Thyroid gland (tissue), 4 donors: Measurements from ENCODE around the gene CAMTA1. TPM values are rescaled to one million over a fixed set of nuclear protein-coding genes. Genes with fewer than 3 reads are reported as not detected.

Experiments
- DNase-seq, 2 donors: peaks; one replicate each; pipeline ENCODE4 v3.0.0-alpha.2; 2019
- H3K27ac ChIP-seq, 3 donors: fragments of 200-600 bp; sonication (generic); 1 replicate in 2 of 3; 2 replicates in 1 of 3; pipeline ENCODE4 v1.5.1; 2016 to 2019; ENCODE audit warnings: mild to moderate bottlenecking in 1 of 3, moderate library complexity in 1 of 3
- H3K27me3 ChIP-seq: fragments of 200-600 bp; sonication (generic); one replicate; pipeline ENCODE4 v1.5.1; 2019
- H3K36me3 ChIP-seq, 2 donors: fragments of 200-600 bp; sonication (generic); one replicate each; pipeline ENCODE4 v1.5.1; 2016 to 2019
- H3K4me1 ChIP-seq, 2 donors: fragments of 200-600 bp; sonication (generic); one replicate each; pipeline ENCODE4 v1.5.1; 2017 to 2019
- H3K4me3 ChIP-seq, 3 donors: fragments of 200-600 bp; sonication (generic); replicated peaks in 1 of 3; 1 replicate in 2 of 3; 2 replicates in 1 of 3; pipeline ENCODE4 v1.5.1; 2016; ENCODE audit warnings: mild to moderate bottlenecking in 1 of 3
- H3K9me3 ChIP-seq: fragments of 200-600 bp; sonication (generic); one replicate; pipeline ENCODE4 v1.5.1; 2017
- CTCF ChIP-seq, 6 experiments: fragments of 200-600 bp in 3 of 6; fragments of 450-650 bp in 3 of 6; sonication (generic) in 3 of 6; IDR thresholded peaks; one replicate each; pipeline ENCODE4 v1.5.1; 2016 to 2019; ENCODE audit warnings: antibody characterized with exemption in 6 of 6, mild to moderate bottlenecking in 2 of 6, inconsistent platforms in 1 of 6, moderate library complexity in 1 of 6
- POLR2A ChIP-seq, 2 donors: fragments of 450-650 bp; IDR thresholded peaks; one replicate each; pipeline ENCODE4 v1.6.1; 2017; ENCODE audit warnings: antibody characterized with exemption in 2 of 2, mild to moderate bottlenecking in 2 of 2, moderate library complexity in 1 of 2
- WGBS, 2 donors: methylation state at CpG; one replicate each; pipeline ENCODE4 v1.1.5; 2017; 5-methylcytosine and 5-hydroxymethylcytosine counted together
- intact Hi-C: fragments of 100-400 bp; cut with DNase I; formaldehyde crosslinking; loops from one replicate; pipeline ENCODE4 v1.15.1; 2023
- total RNA-seq, 4 donors: library from RNA; depleted of rRNA; stranded (reverse); fragments of >200 nt; gene quantifications; one replicate each; pipeline ENCODE4 v1.2.3, GENCODE V29; 2016

Gene CAMTA1
- total RNA-seq, 4 donors from 2014 or later: 63.9 to 124 (median 101) TPM

- no peaks in the 10 kb centered on the region for H3K36me3 ChIP-seq
- H3K4me3 ChIP-seq: no peak overlapping the region
- no peak for DNase-seq
- no peak overlapping the region for H3K27ac ChIP-seq
- peaks cover 0 to 8% of the 10 kb centered on the region in 2 donors for H3K4me1 ChIP-seq
- no peak for TF ChIP-seq CTCF (IDR thresholded peaks at IDR 0.05)
- TF ChIP-seq POLR2A (IDR thresholded peaks at IDR 0.05): no peak
- H3K9me3 ChIP-seq: no peaks in the 10 kb centered on the region
- H3K27me3 ChIP-seq: no peaks in the 10 kb centered on the region
- WGBS, 2 donors: 83 to 89% methylated on average over 12 of the region's 12 CpGs
- intact Hi-C loops: no loop called here
These were observed 692.3 kb downstream of the CAMTA1 start for GRCh38 chr1:7477593-7477992.

- Histone ChIP-seq H3K9me3 (no peaks in the 10 kb centered on the region), H3K27ac (no peak overlapping the region), H3K27me3 (no peaks in the 10 kb centered on the region), H3K4me3 (no peak overlapping the region), H3K36me3 (no peaks in the 10 kb centered on the region), H3K4me1 (peaks cover 0 to under 1% of the 10 kb centered on the region in 2 donors)
- no peak for DNase-seq
- intact Hi-C loops: no loop called here
- TF ChIP-seq CTCF (IDR thresholded peaks at IDR 0.05) (no peak), POLR2A (IDR thresholded peaks at IDR 0.05) (no peak)
- 54 to 72% methylated on average over 11 to 13 of the region's 13 CpGs for WGBS, 2 donors
These were observed 693.0 kb downstream of the CAMTA1 start for GRCh38 chr1:7478142-7478790.

GRCh38 chr1:7478809-7479499 is 693.7 kb downstream of the CAMTA1 start:
- Histone ChIP-seq H3K9me3 (no peaks in the 10 kb centered on the region), H3K27ac (no peak overlapping the region), H3K4me1 (no peaks in the 10 kb centered on the region), H3K36me3 (no peaks in the 10 kb centered on the region), H3K4me3 (no peak overlapping the region), H3K27me3 (no peaks in the 10 kb centered on the region)
- DNase-seq: no peak
- intact Hi-C loops: no loop called here
- no peak for TF ChIP-seq CTCF (IDR thresholded peaks at IDR 0.05)
- TF ChIP-seq POLR2A (IDR thresholded peaks at IDR 0.05): no peak
- WGBS, 2 donors: 64 to 73% methylated on average over 13 to 14 of the region's 14 CpGs

- intact Hi-C loops: no loop called here
- no peak for DNase-seq
- TF ChIP-seq POLR2A (IDR thresholded peaks at IDR 0.05): no peak
- TF ChIP-seq CTCF (IDR thresholded peaks at IDR 0.05): no peak
- H3K27ac ChIP-seq: no peak overlapping the region
- 93 to 97% methylated on average over 3 of the region's 3 CpGs for WGBS, 2 donors
- H3K36me3 ChIP-seq: no peaks in the 10 kb centered on the region
- no peak overlapping the region for H3K4me3 ChIP-seq
- no peaks in the 10 kb centered on the region for H3K27me3 ChIP-seq
- no peaks in the 10 kb centered on the region for H3K4me1 ChIP-seq
- no peaks in the 10 kb centered on the region for H3K9me3 ChIP-seq
These were observed 694.3 kb downstream of the CAMTA1 start for GRCh38 chr1:7479571-7479970.

- WGBS, 2 donors: 62 to 75% methylated on average over 3 of the region's 3 CpGs
- Histone ChIP-seq H3K36me3 (no peaks in the 10 kb centered on the region), H3K27me3 (no peaks in the 10 kb centered on the region), H3K9me3 (no peaks in the 10 kb centered on the region), H3K4me3 (no peak overlapping the region), H3K4me1 (no peaks in the 10 kb centered on the region), H3K27ac (no peak overlapping the region)
- intact Hi-C loops: no loop called here
- no peak for DNase-seq
- TF ChIP-seq POLR2A (IDR thresholded peaks at IDR 0.05) (no peak), CTCF (IDR thresholded peaks at IDR 0.05) (no peak)
These were observed 695.9 kb downstream of the CAMTA1 start for GRCh38 chr1:7481194-7481593.
